Measurements from ENCODE around the gene NPC1.

Gene NPC1

DNA sequence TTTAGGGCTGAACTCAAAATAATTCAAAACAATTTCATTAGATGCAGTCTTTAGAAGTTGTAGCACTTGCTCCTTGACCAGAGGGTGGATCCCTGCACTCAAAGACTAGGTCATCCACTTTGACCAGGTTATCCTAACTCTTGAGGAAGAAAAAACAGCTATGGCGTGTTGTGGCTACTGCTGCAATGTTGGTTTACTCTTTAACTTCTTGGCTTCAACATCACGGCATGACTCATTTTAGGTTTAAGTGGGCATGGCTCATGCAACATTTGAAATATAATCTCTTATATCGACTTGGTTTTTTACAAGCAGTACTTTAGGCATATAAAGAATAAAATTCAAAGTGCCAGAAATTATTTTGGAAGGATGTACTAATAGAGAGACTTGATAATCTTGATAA, 41.0 kb upstream of the NPC1 start:
- TF ChIP-seq FOXP2 (optimal IDR thresholded peaks at IDR 0.05; ENCODE audit: borderline replicate concordance, extremely low read depth, extremely low read length, insufficient read depth), result no peak
- TF ChIP-seq POLR2AphosphoS5 (IDR thresholded peaks at IDR 0.05; ENCODE audit: low read depth, low read length), result no peak
- no peak for TF ChIP-seq SIN3A (IDR thresholded peaks at IDR 0.05; ENCODE audit: borderline replicate concordance, insufficient read depth, low read length)
- no peak for TF ChIP-seq TAF1 (IDR thresholded peaks at IDR 0.05; ENCODE audit: borderline replicate concordance, insufficient read depth, low read length)
- TF ChIP-seq, protein P1, sequence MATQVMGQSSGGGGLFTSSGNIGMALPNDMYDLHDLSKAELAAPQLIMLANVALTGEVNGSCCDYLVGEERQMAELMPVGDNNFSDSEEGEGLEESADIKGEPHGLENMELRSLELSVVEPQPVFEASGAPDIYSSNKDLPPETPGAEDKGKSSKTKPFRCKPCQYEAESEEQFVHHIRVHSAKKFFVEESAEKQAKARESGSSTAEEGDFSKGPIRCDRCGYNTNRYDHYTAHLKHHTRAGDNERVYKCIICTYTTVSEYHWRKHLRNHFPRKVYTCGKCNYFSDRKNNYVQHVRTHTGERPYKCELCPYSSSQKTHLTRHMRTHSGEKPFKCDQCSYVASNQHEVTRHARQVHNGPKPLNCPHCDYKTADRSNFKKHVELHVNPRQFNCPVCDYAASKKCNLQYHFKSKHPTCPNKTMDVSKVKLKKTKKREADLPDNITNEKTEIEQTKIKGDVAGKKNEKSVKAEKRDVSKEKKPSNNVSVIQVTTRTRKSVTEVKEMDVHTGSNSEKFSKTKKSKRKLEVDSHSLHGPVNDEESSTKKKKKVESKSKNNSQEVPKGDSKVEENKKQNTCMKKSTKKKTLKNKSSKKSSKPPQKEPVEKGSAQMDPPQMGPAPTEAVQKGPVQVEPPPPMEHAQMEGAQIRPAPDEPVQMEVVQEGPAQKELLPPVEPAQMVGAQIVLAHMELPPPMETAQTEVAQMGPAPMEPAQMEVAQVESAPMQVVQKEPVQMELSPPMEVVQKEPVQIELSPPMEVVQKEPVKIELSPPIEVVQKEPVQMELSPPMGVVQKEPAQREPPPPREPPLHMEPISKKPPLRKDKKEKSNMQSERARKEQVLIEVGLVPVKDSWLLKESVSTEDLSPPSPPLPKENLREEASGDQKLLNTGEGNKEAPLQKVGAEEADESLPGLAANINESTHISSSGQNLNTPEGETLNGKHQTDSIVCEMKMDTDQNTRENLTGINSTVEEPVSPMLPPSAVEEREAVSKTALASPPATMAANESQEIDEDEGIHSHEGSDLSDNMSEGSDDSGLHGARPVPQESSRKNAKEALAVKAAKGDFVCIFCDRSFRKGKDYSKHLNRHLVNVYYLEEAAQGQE (IDR thresholded peaks at IDR 0.05; ENCODE audit: insufficient read depth in 1 of 2, low read depth in 2 of 2, low read length in 2 of 2), result no peak

DNA sequence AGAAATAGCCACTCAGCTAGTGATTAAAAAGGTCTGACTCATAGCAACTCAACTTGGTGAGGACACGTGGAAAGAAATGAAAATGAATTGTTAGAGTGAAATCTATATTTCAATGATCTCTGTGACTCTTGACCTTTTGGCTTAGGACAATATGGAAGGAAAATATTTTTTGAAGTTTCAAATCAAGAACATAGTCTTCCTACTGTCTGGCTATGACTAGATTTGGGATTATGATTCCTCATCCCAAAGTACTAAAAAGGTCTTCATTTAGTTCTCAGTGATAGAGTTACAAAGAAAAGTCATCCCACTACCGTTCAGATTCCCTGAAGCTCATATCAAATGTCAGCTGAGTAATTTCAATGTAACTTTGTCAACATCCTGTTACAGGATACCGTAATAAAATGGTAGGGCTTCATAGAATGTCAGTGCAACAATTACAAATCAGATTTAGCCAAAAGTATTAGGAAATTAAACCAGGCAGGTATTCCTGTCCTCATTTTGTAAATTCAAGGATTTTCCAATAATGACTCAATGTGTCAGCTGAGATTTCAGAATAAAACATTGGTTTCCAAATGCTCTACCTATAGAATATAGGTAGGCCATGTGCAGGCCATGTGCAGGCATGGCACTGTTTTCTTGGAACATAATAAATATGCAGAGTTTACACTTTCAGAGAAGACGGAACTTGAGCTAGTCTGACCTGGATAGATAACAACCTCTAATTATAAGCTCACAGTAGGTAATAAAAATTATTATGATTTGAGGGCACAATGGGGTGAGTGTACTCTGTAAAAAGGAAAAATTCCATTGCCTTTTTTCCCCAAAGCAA, 40.4 kb upstream of the NPC1 start:
- TF ChIP-seq SIN3A (IDR thresholded peaks at IDR 0.05; ENCODE audit: borderline replicate concordance, insufficient read depth, low read length), result no peak
- TF ChIP-seq, protein P1 (IDR thresholded peaks at IDR 0.05; ENCODE audit: insufficient read depth in 1 of 2, low read depth in 2 of 2, low read length in 2 of 2), result no peak
- no peak for TF ChIP-seq FOXP2 (optimal IDR thresholded peaks at IDR 0.05; ENCODE audit: borderline replicate concordance, extremely low read depth, extremely low read length, insufficient read depth)
- TF ChIP-seq TAF1 (IDR thresholded peaks at IDR 0.05; ENCODE audit: borderline replicate concordance, insufficient read depth, low read length), result no peak
- no peak for TF ChIP-seq POLR2AphosphoS5 (IDR thresholded peaks at IDR 0.05; ENCODE audit: low read depth, low read length)

DNA sequence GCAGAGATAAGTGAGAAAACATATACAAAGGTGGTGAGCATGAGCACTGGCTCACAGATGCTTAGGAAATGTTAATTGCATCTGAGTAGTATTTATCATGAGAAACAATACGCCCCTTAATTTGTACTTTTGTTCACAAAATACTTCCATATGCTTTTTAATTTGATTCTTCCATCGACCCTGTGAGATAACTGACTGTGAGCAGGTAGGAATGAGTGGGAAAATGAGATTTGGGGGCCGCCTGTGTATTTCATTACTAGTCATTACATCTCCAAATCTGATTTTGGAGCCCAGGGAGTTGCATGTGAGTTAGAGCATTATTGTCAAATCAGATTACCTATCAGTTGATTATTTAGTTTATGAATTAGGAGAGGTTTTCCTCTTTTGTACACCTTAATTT, 36.7 kb upstream of the NPC1 start:
- TF ChIP-seq, protein P1 (IDR thresholded peaks at IDR 0.05; ENCODE audit: insufficient read depth in 1 of 2, low read depth in 2 of 2, low read length in 2 of 2), result no peak
- no peak for TF ChIP-seq SIN3A (IDR thresholded peaks at IDR 0.05; ENCODE audit: borderline replicate concordance, insufficient read depth, low read length)
- no peak for TF ChIP-seq FOXP2 (optimal IDR thresholded peaks at IDR 0.05; ENCODE audit: borderline replicate concordance, extremely low read depth, extremely low read length, insufficient read depth)
- no peak for TF ChIP-seq TAF1 (IDR thresholded peaks at IDR 0.05; ENCODE audit: borderline replicate concordance, insufficient read depth, low read length)
- no peak for TF ChIP-seq POLR2AphosphoS5 (IDR thresholded peaks at IDR 0.05; ENCODE audit: low read depth, low read length)

DNA sequence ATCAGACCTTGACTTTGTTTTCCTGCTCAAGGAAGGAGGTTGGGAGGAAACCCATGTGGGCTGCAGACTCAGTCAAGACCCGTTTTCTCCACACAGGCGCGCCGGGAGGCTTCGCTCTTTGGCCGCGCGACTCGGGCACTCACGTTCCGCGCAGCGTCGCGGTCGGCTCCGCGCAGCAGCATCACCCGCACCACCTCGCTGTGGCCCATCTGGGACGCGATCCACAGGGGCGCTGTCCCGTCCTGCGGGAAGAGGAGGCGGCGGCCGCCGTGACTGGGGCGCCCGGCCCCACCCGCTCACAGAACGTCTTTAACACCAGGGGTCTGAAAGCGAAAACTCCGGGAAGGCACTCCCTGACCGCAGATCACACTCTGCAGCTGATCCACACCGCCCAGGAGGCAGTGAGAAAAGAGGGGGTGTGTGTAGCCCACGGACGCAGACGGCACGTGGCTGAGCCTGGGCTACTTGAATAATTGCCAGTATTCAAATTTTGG, 33.1 kb upstream of the NPC1 start:
- TF ChIP-seq TAF1 (IDR thresholded peaks at IDR 0.05; ENCODE audit: borderline replicate concordance, insufficient read depth, low read length), result no peak
- TF ChIP-seq, protein P1 (IDR thresholded peaks at IDR 0.05; ENCODE audit: insufficient read depth in 1 of 2, low read depth in 2 of 2, low read length in 2 of 2), result no peak
- TF ChIP-seq SIN3A (IDR thresholded peaks at IDR 0.05; ENCODE audit: borderline replicate concordance, insufficient read depth, low read length), result no peak
- TF ChIP-seq POLR2AphosphoS5 (IDR thresholded peaks at IDR 0.05; ENCODE audit: low read depth, low read length), result no peak
- no peak for TF ChIP-seq FOXP2 (optimal IDR thresholded peaks at IDR 0.05; ENCODE audit: borderline replicate concordance, extremely low read depth, extremely low read length, insufficient read depth)

Data from PFSK-1 (cell line).